CD14-positive monocyte (primary cell): ENCODE results near the gene LYRM2. TPM values are rescaled to one million over a fixed set of nuclear protein-coding genes. Genes with fewer than 3 reads are reported as not detected.

Experiments
- DNase-seq, 3 donors: peaks; one replicate each; pipeline ENCODE4 v3.0.0-alpha.2; 2011 to 2022
- H2AFZ ChIP-seq: 2 replicates; pipeline ENCODE4 v1.6.0; 2012; ENCODE audit warnings: mild to moderate bottlenecking, low read depth, low read length, inconsistent platforms; ENCODE audit not compliant: insufficient read depth, poor library complexity, severe bottlenecking
- H3K27ac ChIP-seq, 2 donors: 1 replicate in 1 of 2; 2 replicates in 1 of 2; pipeline ENCODE4 v1.5.1; 2012 to 2013; ENCODE audit warnings: low read length in 2 of 2, control low read depth in 1 of 2, inconsistent platforms in 1 of 2, low read depth in 1 of 2, mild to moderate bottlenecking in 1 of 2
- H3K27me3 ChIP-seq, 2 donors: one replicate each; pipeline versions ENCODE4 v1.6.0 to v1.6.1; 2011 to 2013; ENCODE audit warnings: low read length in 2 of 2; ENCODE audit not compliant: control insufficient read depth in 2 of 2, insufficient read depth in 2 of 2
- H3K36me3 ChIP-seq, 2 donors: replicated peaks in 1 of 2; 1 replicate in 1 of 2; 2 replicates in 1 of 2; pipeline versions ENCODE4 v1.5.1 to v1.6.1; 2012 to 2013; ENCODE audit warnings: low read length in 2 of 2, control low read depth in 1 of 2, inconsistent platforms in 1 of 2, mild to moderate bottlenecking in 1 of 2; ENCODE audit not compliant: insufficient read depth in 2 of 2, control insufficient read depth in 1 of 2
- H3K4me1 ChIP-seq, 2 donors: 1 replicate in 1 of 2; 2 replicates in 1 of 2; pipeline versions ENCODE4 v1.5.1 to v1.6.1; 2012 to 2013; ENCODE audit warnings: low read length in 2 of 2, control low read depth in 1 of 2, inconsistent platforms in 1 of 2, mild to moderate bottlenecking in 1 of 2, moderate library complexity in 1 of 2; ENCODE audit not compliant: insufficient read depth in 2 of 2, control insufficient read depth in 1 of 2
- H3K4me2 ChIP-seq: replicated peaks from 2 replicates; pipeline ENCODE3; 2012; ENCODE audit warnings: low read length, moderate library complexity, mild to moderate bottlenecking; ENCODE audit not compliant: poor library complexity, severe bottlenecking; ENCODE audit errors: extremely low read depth
- H3K4me3 ChIP-seq, 3 experiments: fragments of 200-600 bp in 1 of 3; sonication (generic) in 1 of 3; replicated peaks in 1 of 3; 1 replicate in 2 of 3; 2 replicates in 1 of 3; pipeline ENCODE4 v1.5.1; 2011 to 2013; ENCODE audit warnings: low read length in 3 of 3, mild to moderate bottlenecking in 3 of 3, control low read depth in 2 of 3, low read depth in 2 of 3, inconsistent platforms in 1 of 3, moderate library complexity in 1 of 3
- H3K79me2 ChIP-seq: 2 replicates; pipeline ENCODE4 v1.6.0; 2012; ENCODE audit warnings: mild to moderate bottlenecking, control low read depth, inconsistent platforms, low read length, moderate library complexity; ENCODE audit not compliant: insufficient read depth
- H3K9ac ChIP-seq: 2 replicates; pipeline ENCODE4 v1.6.0; 2017; ENCODE audit warnings: low read length, mild to moderate bottlenecking; ENCODE audit not compliant: insufficient read depth, poor library complexity, severe bottlenecking
- H3K9me3 ChIP-seq, 2 donors: replicated peaks in 1 of 2; 1 replicate in 1 of 2; 2 replicates in 1 of 2; pipeline versions ENCODE4 v1.5.1 to v1.6.1; 2012 to 2013; ENCODE audit warnings: low read length in 2 of 2, control low read depth in 1 of 2; ENCODE audit not compliant: control insufficient read depth in 1 of 2, insufficient read depth in 1 of 2
- H4K20me1 ChIP-seq: 2 replicates; pipeline ENCODE4 v1.6.0; 2012; ENCODE audit warnings: mild to moderate bottlenecking, low read length, control low read depth, moderate library complexity; ENCODE audit not compliant: insufficient read depth
- H3K27ac Mint-ChIP-seq, 7 donors: one replicate each; pipeline ENCODE4 v1.8.0; 2020; ENCODE audit warnings: mild to moderate bottlenecking in 7 of 7, mixed read lengths in 7 of 7, moderate library complexity in 6 of 7, inconsistent platforms in 2 of 7
- H3K27me3 Mint-ChIP-seq, 3 donors: one replicate each; pipeline ENCODE4 v1.8.0; 2021 to 2022; ENCODE audit warnings: low read depth in 3 of 3, mild to moderate bottlenecking in 3 of 3, mixed read lengths in 3 of 3, moderate library complexity in 3 of 3, inconsistent platforms in 1 of 3
- H3K36me3 Mint-ChIP-seq, 2 donors: one replicate each; pipeline ENCODE4 v1.8.0; 2020; ENCODE audit warnings: mixed read lengths in 2 of 2, inconsistent platforms in 1 of 2, mild to moderate bottlenecking in 1 of 2
- H3K4me1 Mint-ChIP-seq: one replicate; pipeline ENCODE4 v1.8.0; 2020; ENCODE audit warnings: mild to moderate bottlenecking, mixed read lengths
- H3K4me3 Mint-ChIP-seq, 2 donors: one replicate each; pipeline ENCODE4 v1.8.0; 2020; ENCODE audit warnings: mild to moderate bottlenecking in 2 of 2, mixed read lengths in 2 of 2, moderate library complexity in 1 of 2
- H3K9me3 Mint-ChIP-seq, 7 donors: one replicate each; pipeline ENCODE4 v1.8.0; 2020 to 2022; ENCODE audit warnings: mixed read lengths in 7 of 7, mild to moderate bottlenecking in 6 of 7, moderate library complexity in 6 of 7, inconsistent platforms in 2 of 7
- CTCF ChIP-seq: fragments of 200-600 bp; IDR thresholded peaks from one replicate; pipeline ENCODE4 v1.8.0; 2022; ENCODE audit warnings: antibody characterized with exemption, mild to moderate bottlenecking
- WGBS: methylation state at CpG from one replicate; pipeline ENCODE4 v1.1.5; 2013; ENCODE audit warnings: missing lambda C conversion rate; ENCODE audit not compliant: insufficient coverage; 5-methylcytosine and 5-hydroxymethylcytosine counted together
- intact Hi-C, 2 donors: fragments of 100-400 bp; cut with micrococcal nuclease; formaldehyde crosslinking; loops; one replicate each; pipeline versions ENCODE4 v1.15.0 to v1.15.1; 2023
- polyA plus RNA-seq, 3 donors: library from polyadenylated mRNA; depleted of rRNA in 1 of 3; unstranded in 2 of 3; stranded (reverse) in 1 of 3; fragments of 300-500 nt in 2 of 3; fragments of >200 nt in 1 of 3; fragmentation: Illumina TruSeq in 2 of 3; gene quantifications; 1 replicate in 2 of 3; 2 replicates in 1 of 3; pipeline ENCODE4 v1.2.3, GENCODE V29; 2012 to 2021

Gene LYRM2
- polyA plus RNA-seq, 3 donors = 13.2 to 64.0 (median 58.1) TPM

DNA sequence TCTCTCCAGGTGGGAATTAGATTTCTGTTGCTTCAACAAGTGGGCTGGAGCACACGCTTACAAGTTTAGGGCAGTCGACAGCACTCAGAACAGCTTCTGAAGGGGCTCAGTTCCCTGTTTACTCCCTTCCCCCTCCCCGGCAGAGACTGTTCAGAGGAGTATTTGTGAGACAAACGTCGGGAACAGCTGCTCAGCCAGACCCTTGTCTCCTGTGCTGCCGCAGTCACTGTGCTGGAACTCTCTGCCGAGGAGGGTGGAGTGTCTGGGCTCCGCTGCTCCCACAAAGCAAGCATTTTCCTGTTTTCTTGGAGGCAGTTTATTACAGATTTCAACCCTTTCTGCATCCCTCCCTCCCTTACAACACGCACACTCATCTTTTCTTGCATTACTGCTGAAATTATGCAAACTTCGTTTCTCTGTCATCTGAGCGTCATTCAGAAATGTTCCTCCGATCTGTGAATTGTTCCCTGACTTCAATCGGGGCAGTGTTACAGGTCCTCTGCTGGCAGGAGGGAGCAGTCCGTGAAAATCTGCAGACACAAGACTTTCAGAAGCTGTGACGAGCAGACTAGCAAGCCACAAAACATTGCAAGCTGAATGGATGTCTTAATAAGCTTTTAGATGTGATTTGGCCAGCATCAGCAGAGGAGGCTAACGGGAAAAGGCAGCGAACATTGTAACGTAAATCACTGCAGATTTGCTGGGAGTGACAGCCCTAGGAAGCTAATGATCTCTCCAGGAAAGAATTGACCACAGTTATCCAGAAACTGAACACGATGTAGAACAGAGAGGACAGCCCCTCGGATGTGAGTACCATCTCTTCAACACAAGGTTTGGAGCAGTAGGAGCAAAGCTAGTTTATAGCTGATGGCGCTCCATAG is 76.2 kb downstream of the LYRM2 start:
- Mint-ChIP-seq H3K36me3 (no peaks in the 10 kb centered on the region), H3K9me3 (peaks cover 0 to 4% (median 3%) of the 10 kb centered on the region in 7 donors), H3K27me3 (peaks cover 0 to 5% (median 0%) of the 10 kb centered on the region in 3 donors), H3K4me3 (no peak overlapping the region), H3K4me1 (peaks cover 3% of the 10 kb centered on the region), H3K27ac (no peak overlapping the region)
- Histone ChIP-seq H4K20me1 (no peaks in the 10 kb centered on the region), H2AFZ (no peak overlapping the region), H3K4me2 (no peak overlapping the region), H3K4me1 (no peaks in the 10 kb centered on the region), H3K27ac (no peak overlapping the region), H3K9ac (no peak overlapping the region), H3K4me3 (no peak overlapping the region), H3K79me2 (no peaks in the 10 kb centered on the region), H3K9me3 (peaks cover 0 to 3% of the 10 kb centered on the region in 2 donors), H3K36me3 (no peaks in the 10 kb centered on the region), H3K27me3 (no peaks in the 10 kb centered on the region)
- intact Hi-C loops = no loop called here
- no peak for DNase-seq
- WGBS = 94% methylated on average over 19 of the region's 21 CpGs
- no peak for TF ChIP-seq CTCF

GRCh38 chr6:89559487-89559886 is 79.1 kb downstream of the LYRM2 start:
- peaks cover 0 to 3% (median 1%) of the 10 kb centered on the region in 3 donors for H3K27me3 Mint-ChIP-seq
- H3K4me1 Mint-ChIP-seq = peaks cover 3% of the 10 kb centered on the region
- no peak overlapping the region for H3K9ac ChIP-seq
- H4K20me1 ChIP-seq = no peaks in the 10 kb centered on the region
- no peak for TF ChIP-seq CTCF
- no peak for DNase-seq
- no peaks in the 10 kb centered on the region for H3K79me2 ChIP-seq
- no peak overlapping the region for H3K4me2 ChIP-seq
- H3K4me3 Mint-ChIP-seq = no peak overlapping the region
- WGBS = 100% methylated on average over 1 of the region's 1 CpG
- peaks cover 0 to 8% (median 5%) of the 10 kb centered on the region in 7 donors for H3K9me3 Mint-ChIP-seq
- H3K9me3 ChIP-seq = peaks cover 0 to 4% of the 10 kb centered on the region in 2 donors
- H2AFZ ChIP-seq = no peak overlapping the region
- no peaks in the 10 kb centered on the region for H3K4me1 ChIP-seq
- no peaks in the 10 kb centered on the region for H3K36me3 ChIP-seq
- no peak overlapping the region for H3K27ac Mint-ChIP-seq
- intact Hi-C loops = no loop called here
- no peak overlapping the region for H3K4me3 ChIP-seq
- H3K27me3 ChIP-seq = no peaks in the 10 kb centered on the region
- no peaks in the 10 kb centered on the region for H3K36me3 Mint-ChIP-seq
- no peak overlapping the region for H3K27ac ChIP-seq
